Measurements from ENCODE around the gene SNURF.
"Not testable (repeated sequence)": the region's sequence is repeated elsewhere in the genome, so short reads cannot be mapped to it uniquely, and the experiment has no call there.

Gene SNURF

GRCh38 chr15:24954783-24955530, at the start of gene SNURF, which contains the start of gene SNRPN:
Gene SNURF, plus strand, starts transcription at chr15:24954987. Its CDS starts 62 bp downstream, at chr15:24955049.
Gene SNRPN, plus strand, starts transcription at chr15:24954987. Its CDS starts 19,467 bp downstream, at chr15:24974454.
- peak; percentile 22 for DNase-seq

- no peak for DNase-seq
These were observed 38.3 kb upstream of the SNURF start for GRCh38 chr15:24916305-24917009.

- no peak for DNase-seq
These were observed 37.4 kb upstream of the SNURF start for GRCh38 chr15:24917431-24917830.

- DNase-seq = no peak
These were observed 35.3 kb upstream of the SNURF start for GRCh38 chr15:24919446-24919845.

- not testable (repeated sequence) for DNase-seq
These were observed 32.0 kb upstream of the SNURF start for GRCh38 chr15:24922781-24923180.

- no peak for DNase-seq
These were observed 30.6 kb upstream of the SNURF start for GRCh38 chr15:24924153-24924552.

- no peak for DNase-seq
These were observed 30.2 kb upstream of the SNURF start for GRCh38 chr15:24924621-24925020.

GRCh38 chr15:24931874-24932732, 22.7 kb upstream of the SNURF start:
- DNase-seq = not testable (repeated sequence)

GRCh38 chr15:24933716-24934115, 21.1 kb upstream of the SNURF start:
- DNase-seq = no peak

- not testable (repeated sequence) for DNase-seq
These were observed 16.6 kb upstream of the SNURF start for GRCh38 chr15:24938224-24938623.

GRCh38 chr15:24940236-24940635, 14.6 kb upstream of the SNURF start:
- no peak for DNase-seq

GRCh38 chr15:24943361-24943760, 11.4 kb upstream of the SNURF start:
- no peak for DNase-seq

- no peak for DNase-seq
These were observed 9.8 kb upstream of the SNURF start for GRCh38 chr15:24944954-24945353.

- no peak for DNase-seq
These were observed 9.1 kb upstream of the SNURF start for GRCh38 chr15:24945711-24946110.

- no peak for DNase-seq
These were observed 6.3 kb upstream of the SNURF start for GRCh38 chr15:24948495-24948894.

- DNase-seq = no peak
These were observed 739 bp downstream of the SNURF start for GRCh38 chr15:24955531-24955921.

- peak; percentile 58 for DNase-seq
These were observed 1.5 kb downstream of the SNURF start for GRCh38 chr15:24956111-24956838.

- no peak for DNase-seq
These were observed 2.9 kb downstream of the SNURF start for GRCh38 chr15:24957691-24958090.

- no peak for DNase-seq
These were observed 7.2 kb downstream of the SNURF start for GRCh38 chr15:24961967-24962366.

- no peak for DNase-seq
These were observed 8.1 kb downstream of the SNURF start for GRCh38 chr15:24962880-24963279.

GRCh38 chr15:24966364-24967103, 11.7 kb downstream of the SNURF start:
- DNase-seq = no peak

GRCh38 chr15:24971052-24971451, 16.3 kb downstream of the SNURF start:
- DNase-seq = no peak
